NCI-H2081 treated with DMSO at 0.1 percent for 48 hours (cell line): ENCODE data around the gene VSTM2L.

Experiments
- DNase-seq: peaks from one replicate; lab custom pipeline; 2025; lab: John Stamatoyannopoulos, UW

The VSTM2L gene

GRCh38 chr20:37988306-37988954 lies 85.5 kb downstream of the VSTM2L start:
- DNase-seq: no peak

GRCh38 chr20:37989601-37990295 lies 86.8 kb downstream of the VSTM2L start:
- DNase-seq: no peak

GRCh38 chr20:37990571-37991151 lies 87.7 kb downstream of the VSTM2L start:
- DNase-seq: no peak

GRCh38 chr20:37991157-37991866 lies 88.4 kb downstream of the VSTM2L start:
- no peak for DNase-seq

GRCh38 chr20:37991908-37992307 lies 89.0 kb downstream of the VSTM2L start:
- DNase-seq: no peak

- no peak for DNase-seq
Measured at GRCh38 chr20:37992802-37993409, 90.0 kb downstream of the VSTM2L start.

GRCh38 chr20:37994512-37994911 lies 91.6 kb downstream of the VSTM2L start:
- DNase-seq: no peak
